Pancreas (tissue), 10 donors: Measurements from ENCODE around the gene MUSK. TPM values are rescaled to one million over a fixed set of nuclear protein-coding genes. Genes with fewer than 3 reads are reported as not detected.
"Not testable (repeated sequence)": the region's sequence is repeated elsewhere in the genome, so short reads cannot be mapped to it uniquely, and the experiment has no call there.

ENCODE experiments used
- ATAC-seq, 4 donors: fragments of 200-7000 bp; cut with Tn5 transposase; one replicate each; pipeline versions ENCODE4 v1.8.0 to v1.9.1; 2020; ENCODE audit warnings: mild to moderate bottlenecking in 4 of 4, moderate library complexity in 4 of 4
- DNase-seq, 6 donors: peaks; one replicate each; pipeline ENCODE4 v3.0.0-alpha.2; 2020
- FAIRE-seq: peaks from 2 replicates; lab custom pipeline; 2012; peaks lifted over from hg19 to GRCh38; lab: Jason Lieb, UNC
- H3K27ac ChIP-seq, 4 donors: fragments of 200-600 bp; sonication (generic); 1 replicate in 3 of 4; 2 replicates in 1 of 4; pipeline versions ENCODE4 v1.5.0 to v1.8.0; 2020
- H3K27me3 ChIP-seq, 4 donors: fragments of 200-600 bp; one replicate each; pipeline ENCODE4 v1.8.0; 2021
- H3K36me3 ChIP-seq, 3 donors: fragments of 200-600 bp; sonication (generic) in 1 of 3; one replicate each; pipeline versions ENCODE4 v1.5.0 to v1.8.0; 2020 to 2021
- H3K4me1 ChIP-seq, 3 donors: fragments of 200-600 bp; one replicate each; pipeline ENCODE4 v1.8.0; 2021
- H3K4me3 ChIP-seq, 4 donors: fragments of 200-600 bp; sonication (generic) in 2 of 4; one replicate each; pipeline versions ENCODE4 v1.5.0 to v1.8.0; 2020 to 2021
- H3K9me3 ChIP-seq, 4 donors: fragments of 200-600 bp; one replicate each; pipeline ENCODE4 v1.8.0; 2021
- CTCF ChIP-seq, 4 donors: fragments of 200-600 bp; sonication (generic) in 3 of 4; IDR thresholded peaks; one replicate each; pipeline versions ENCODE4 v1.5.0 to v1.8.0; 2021; ENCODE audit warnings: antibody characterized with exemption in 4 of 4
- WGBS, 2 donors: extraction: QIAGEN DNeasy Blood & Tissue Kit; methylation state at CpG; one replicate each; pipeline ENCODE4 v1.1.7; 2013; 5-methylcytosine and 5-hydroxymethylcytosine counted together
- intact Hi-C, 3 donors: fragments of 100-400 bp; cut with DNase I; formaldehyde crosslinking; loops; one replicate each; pipeline versions ENCODE4 v1.11.1 to v1.14.2; 2022
- polyA plus RNA-seq, 2 donors: library from polyadenylated mRNA; stranded (reverse); fragments of 200-250 nt; gene quantifications; one replicate each; pipeline ENCODE4 v1.2.3, GENCODE V29; 2013
- total RNA-seq, 6 donors: library from RNA; stranded (reverse); fragmentation: NEBNext Ultra II Directional in 4 of 6; extraction: Animal tissue kit (Norgen Biotek cat#: 25700) in 4 of 6; gene quantifications; one replicate each; pipeline versions ENCODE4 v1.2.1 to v1.2.4, GENCODE V29; 2021 to 2023
- donor health status: healthy with polysubstance abuse.
- donor health status: DM: no; HTN: no; CAD: no; lungs with moderate emphysema.
- donor health status: DM: no; HTN: no; CAD: no.
- donor health status: control.
- donor health status: control.
- donor health status: Bipolar disorder and iron deficiency.
- donor health status: DM: yes; HTN: yes; CAD: no.
- donor health status: DM: no; HTN: no; CAD: no.
- donor health status: DM: no; HTN: no; CAD: no.
- donor health status: DM: yes; HTN: yes; CAD: no.

Gene MUSK
- total and polyA plus RNA-seq, 8 donors, result 0.06 to 0.39 (median 0.16) TPM; not detected in 4

- Histone ChIP-seq H3K36me3 (no peaks in the 10 kb centered on the region), H3K27ac (no peak overlapping the region), H3K4me1 (no peaks in the 10 kb centered on the region), H3K9me3 (no peaks in the 10 kb centered on the region), H3K27me3 (no peaks in the 10 kb centered on the region), H3K4me3 (no peak overlapping the region)
- intact Hi-C loops, result no loop called here
- no peak for DNase-seq
- WGBS, 2 donors, result 62 to 68% methylated on average over 2 of the region's 2 CpGs
- no peak for FAIRE-seq
- TF ChIP-seq CTCF (IDR thresholded peaks at IDR 0.05), result no peak
- no peak for ATAC-seq
These were observed 145.6 kb downstream of the MUSK start for GRCh38 chr9:110814159-110814558.

GRCh38 chr9:110815361-110815760, 146.8 kb downstream of the MUSK start:
- ATAC-seq (no peak), FAIRE-seq (no peak), DNase-seq (no peak)
- no peaks in the 10 kb centered on the region for H3K9me3 ChIP-seq
- H3K27me3 ChIP-seq, result no peaks in the 10 kb centered on the region
- intact Hi-C loops, result no loop called here
- no peaks in the 10 kb centered on the region for H3K36me3 ChIP-seq
- TF ChIP-seq CTCF (IDR thresholded peaks at IDR 0.05), result no peak
- no peaks in the 10 kb centered on the region for H3K4me1 ChIP-seq
- 76 to 86% methylated on average over 1 of the region's 1 CpG for WGBS, 2 donors
- no peak overlapping the region for H3K27ac ChIP-seq
- H3K4me3 ChIP-seq, result no peak overlapping the region

GRCh38 chr9:110820381-110820780, 151.8 kb downstream of the MUSK start:
- H3K4me1 ChIP-seq, result no peaks in the 10 kb centered on the region
- WGBS, 2 donors, result 15 to 16% methylated on average over 1 of the region's 1 CpG
- ATAC-seq (no peak), FAIRE-seq (no peak), DNase-seq (no peak)
- no peak overlapping the region for H3K27ac ChIP-seq
- no peak overlapping the region for H3K4me3 ChIP-seq
- TF ChIP-seq CTCF (IDR thresholded peaks at IDR 0.05), result no peak
- no peaks in the 10 kb centered on the region for H3K9me3 ChIP-seq
- H3K27me3 ChIP-seq, result no peaks in the 10 kb centered on the region
- intact Hi-C loops, result no loop called here
- no peaks in the 10 kb centered on the region for H3K36me3 ChIP-seq

- no peaks in the 10 kb centered on the region for H3K27me3 ChIP-seq
- no peak for DNase-seq
- H3K36me3 ChIP-seq, result no peaks in the 10 kb centered on the region
- no peak for FAIRE-seq
- ATAC-seq, result no peak
- 57 to 65% methylated on average over 1 of the region's 1 CpG for WGBS, 2 donors
- intact Hi-C loops, result no loop called here
- no peaks in the 10 kb centered on the region for H3K4me1 ChIP-seq
- H3K4me3 ChIP-seq, result no peak overlapping the region
- TF ChIP-seq CTCF (IDR thresholded peaks at IDR 0.05), result no peak
- H3K27ac ChIP-seq, result no peak overlapping the region
- no peaks in the 10 kb centered on the region for H3K9me3 ChIP-seq
These were observed 152.5 kb downstream of the MUSK start for GRCh38 chr9:110821064-110821463.

GRCh38 chr9:110825129-110825528, 156.5 kb downstream of the MUSK start:
- H3K36me3 ChIP-seq, H3K9me3 ChIP-seq, ATAC-seq, FAIRE-seq, H3K27ac ChIP-seq, DNase-seq, H3K4me1 ChIP-seq, intact Hi-C loops, H3K4me3 ChIP-seq, H3K27me3 ChIP-seq: not testable (repeated sequence)

GRCh38 chr9:110825950-110826349, 157.4 kb downstream of the MUSK start:
- no peak overlapping the region for H3K4me3 ChIP-seq
- DNase-seq (no peak), ATAC-seq (no peak), FAIRE-seq (no peak)
- no peaks in the 10 kb centered on the region for H3K27me3 ChIP-seq
- no peak overlapping the region for H3K27ac ChIP-seq
- H3K9me3 ChIP-seq, result no peaks in the 10 kb centered on the region
- no peak for TF ChIP-seq CTCF (IDR thresholded peaks at IDR 0.05)
- H3K36me3 ChIP-seq, result no peaks in the 10 kb centered on the region
- WGBS, 2 donors, result 77 to 87% methylated on average over 2 of the region's 2 CpGs
- intact Hi-C loops, result no loop called here
- no peaks in the 10 kb centered on the region for H3K4me1 ChIP-seq

- H3K36me3 ChIP-seq, H3K4me3 ChIP-seq, H3K4me1 ChIP-seq, H3K27me3 ChIP-seq, H3K27ac ChIP-seq, H3K9me3 ChIP-seq, DNase-seq, FAIRE-seq, intact Hi-C loops, ATAC-seq: not testable (repeated sequence)
- 64 to 65% methylated on average over 9 of the region's 9 CpGs for WGBS, 2 donors
These were observed 157.8 kb downstream of the MUSK start for GRCh38 chr9:110826400-110826799.
